ENCODE data around the gene MMP7.

DNA sequence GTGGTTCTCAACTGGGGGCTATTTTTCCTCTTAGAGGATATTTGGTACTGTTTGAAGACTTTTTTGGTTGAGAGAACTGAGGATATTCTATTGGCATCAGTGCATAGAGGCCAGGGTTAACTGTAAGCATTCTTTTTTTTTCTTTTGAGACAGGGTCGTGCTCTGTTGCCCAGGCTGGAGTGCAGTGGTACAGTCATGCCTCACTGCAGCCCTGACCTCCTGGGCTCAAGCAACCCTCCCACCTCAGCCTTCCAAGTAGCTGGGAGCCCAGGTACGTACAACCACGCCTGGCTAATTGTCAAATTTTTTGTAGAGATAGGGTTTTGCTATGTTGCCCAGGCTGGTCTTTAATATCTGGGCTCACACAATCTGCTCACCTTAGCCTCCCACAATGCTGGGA lies 12.9 kb downstream of the MMP7 start:
- TF ChIP-seq CTCF (conservative IDR thresholded peaks at IDR 0.05) (no peak), ZFX (IDR thresholded peaks at IDR 0.05) (no peak)

Data from C4-2B (cell line).